Osteocyte (in vitro differentiated cells): Measurements from ENCODE around the gene BHLHE40. TPM values are rescaled to one million over a fixed set of nuclear protein-coding genes. Genes with fewer than 3 reads are reported as not detected.

Experiments used
- DNase-seq: peaks from one replicate; pipeline ENCODE4 v3.0.0; 2021; ENCODE audit warnings: mixed read lengths; ENCODE audit not compliant: unreplicated experiment; ENCODE audit errors: extremely low spot score
- H3K27ac Mint-ChIP-seq: one replicate; pipeline ENCODE4 v1.8.0; 2021; ENCODE audit warnings: mild to moderate bottlenecking, mixed read lengths; ENCODE audit not compliant: unreplicated experiment
- H3K27me3 Mint-ChIP-seq: one replicate; pipeline ENCODE4 v1.8.0; 2021; ENCODE audit warnings: mixed read lengths; ENCODE audit not compliant: unreplicated experiment
- H3K36me3 Mint-ChIP-seq: one replicate; pipeline ENCODE4 v1.8.0; 2021; ENCODE audit warnings: mixed read lengths; ENCODE audit not compliant: unreplicated experiment
- H3K4me1 Mint-ChIP-seq: one replicate; pipeline ENCODE4 v1.8.0; 2021; ENCODE audit warnings: mixed read lengths; ENCODE audit not compliant: unreplicated experiment
- H3K4me3 Mint-ChIP-seq: one replicate; pipeline ENCODE4 v1.8.0; 2021; ENCODE audit warnings: mild to moderate bottlenecking, moderate library complexity, mixed read lengths; ENCODE audit not compliant: unreplicated experiment
- H3K9me3 Mint-ChIP-seq: one replicate; pipeline ENCODE4 v1.8.0; 2021; ENCODE audit warnings: mixed read lengths; ENCODE audit not compliant: unreplicated experiment
- CTCF ChIP-seq: fragments of 200-600 bp; sonication (generic); IDR thresholded peaks from 2 replicates; pipeline ENCODE4 v1.5.0; 2021; ENCODE audit warnings: antibody characterized with exemption, mild to moderate bottlenecking, moderate library complexity
- total RNA-seq: library from RNA; stranded (reverse); gene quantifications from 2 replicates; pipeline ENCODE4 v1.2.1, GENCODE V29; 2021

The BHLHE40 gene
- total RNA-seq, 1 donor from 2014 or later = 34.1 TPM

GRCh38 chr3:5005367-5005766 lies 26.1 kb downstream of the BHLHE40 start:
- H3K9me3 Mint-ChIP-seq = no peaks in the 10 kb centered on the region
- H3K27ac Mint-ChIP-seq = no peak overlapping the region
- no peak for TF ChIP-seq CTCF
- no peak overlapping the region for H3K4me3 Mint-ChIP-seq
- no peaks in the 10 kb centered on the region for H3K36me3 Mint-ChIP-seq
- H3K4me1 Mint-ChIP-seq = peaks cover 5% of the 10 kb centered on the region
- no peak for DNase-seq
- H3K27me3 Mint-ChIP-seq = no peaks in the 10 kb centered on the region

- peaks cover 7% of the 10 kb centered on the region for H3K4me1 Mint-ChIP-seq
- H3K36me3 Mint-ChIP-seq = no peaks in the 10 kb centered on the region
- no peak for DNase-seq
- TF ChIP-seq CTCF = no peak
- no peaks in the 10 kb centered on the region for H3K27me3 Mint-ChIP-seq
- no peak overlapping the region for H3K27ac Mint-ChIP-seq
- H3K9me3 Mint-ChIP-seq = no peaks in the 10 kb centered on the region
- no peak overlapping the region for H3K4me3 Mint-ChIP-seq
These were observed 27.5 kb downstream of the BHLHE40 start for GRCh38 chr3:5006755-5007202.

GRCh38 chr3:5007873-5008272 lies 28.6 kb downstream of the BHLHE40 start:
- Mint-ChIP-seq H3K27me3 (no peaks in the 10 kb centered on the region), H3K4me1 (peaks cover 11% of the 10 kb centered on the region), H3K36me3 (no peaks in the 10 kb centered on the region), H3K4me3 (no peak overlapping the region), H3K9me3 (no peaks in the 10 kb centered on the region), H3K27ac (no peak overlapping the region)
- TF ChIP-seq CTCF = no peak
- DNase-seq = no peak

- Mint-ChIP-seq H3K27me3 (no peaks in the 10 kb centered on the region), H3K27ac (no peak overlapping the region), H3K4me3 (no peak overlapping the region), H3K4me1 (peaks cover 19% of the 10 kb centered on the region), H3K36me3 (no peaks in the 10 kb centered on the region), H3K9me3 (no peaks in the 10 kb centered on the region)
- no peak for DNase-seq
- no peak for TF ChIP-seq CTCF
These were observed 30.4 kb downstream of the BHLHE40 start for GRCh38 chr3:5009506-5010109.

GRCh38 chr3:5010140-5010539 lies 30.9 kb downstream of the BHLHE40 start:
- H3K4me3 Mint-ChIP-seq = no peak overlapping the region
- no peaks in the 10 kb centered on the region for H3K27me3 Mint-ChIP-seq
- no peak overlapping the region for H3K27ac Mint-ChIP-seq
- no peak for DNase-seq
- peaks cover 19% of the 10 kb centered on the region for H3K4me1 Mint-ChIP-seq
- no peak for TF ChIP-seq CTCF
- H3K9me3 Mint-ChIP-seq = no peaks in the 10 kb centered on the region
- no peaks in the 10 kb centered on the region for H3K36me3 Mint-ChIP-seq
